ENCODE data around the gene TTLL13.

Gene TTLL13

GRCh38 chr15:90217671-90218394 lies 31.5 kb upstream of the TTLL13 start:
- no peak for DNase-seq

GRCh38 chr15:90219421-90220141 lies 29.8 kb upstream of the TTLL13 start:
- no peak for DNase-seq

GRCh38 chr15:90221246-90221900 lies 28.0 kb upstream of the TTLL13 start:
- no peak for DNase-seq

- no peak for DNase-seq
Observed at GRCh38 chr15:90222547-90222946, 26.8 kb upstream of the TTLL13 start.

GRCh38 chr15:90223441-90224165 lies 25.8 kb upstream of the TTLL13 start:
- no peak for DNase-seq

GRCh38 chr15:90225047-90225446 lies 24.3 kb upstream of the TTLL13 start:
- DNase-seq: no peak

GRCh38 chr15:90225504-90226234 lies 23.7 kb upstream of the TTLL13 start:
- no peak for DNase-seq

GRCh38 chr15:90227336-90227735 lies 22.0 kb upstream of the TTLL13 start:
- no peak for DNase-seq

- DNase-seq: no peak
Observed at GRCh38 chr15:90227816-90228772, 21.3 kb upstream of the TTLL13 start.

- DNase-seq: no peak
Observed at GRCh38 chr15:90228960-90229359, 20.4 kb upstream of the TTLL13 start.

GRCh38 chr15:90230071-90230494 lies 19.3 kb upstream of the TTLL13 start:
- no peak for DNase-seq

- no peak for DNase-seq
Observed at GRCh38 chr15:90230610-90231009, 18.7 kb upstream of the TTLL13 start.

GRCh38 chr15:90231028-90232017 lies 18.0 kb upstream of the TTLL13 start:
- DNase-seq: no peak

- DNase-seq: no peak
Observed at GRCh38 chr15:90232196-90232595, 17.2 kb upstream of the TTLL13 start.

GRCh38 chr15:90232941-90233386 lies 16.4 kb upstream of the TTLL13 start:
- DNase-seq: no peak

GRCh38 chr15:90233387-90234095 lies 15.8 kb upstream of the TTLL13 start, which contains the start of gene CIB1:
TSS of gene CIB1 (minus strand) at chr15:90233941. CDS start at chr15:90233885, 56 bp downstream.
- DNase-seq: peak; percentile 52

GRCh38 chr15:90234096-90234988 lies 15.0 kb upstream of the TTLL13 start, which contains the start of gene GDPGP1:
TSS of gene GDPGP1 (plus strand) at chr15:90234209. CDS start at chr15:90240909, 6,700 bp downstream.
- DNase-seq: no peak

- no peak for DNase-seq
Observed at GRCh38 chr15:90239371-90239770, 10.0 kb upstream of the TTLL13 start.

Measured in NCI-H187 treated with DMSO at 0.1 percent for 48 hours (cell line).